Measurements from ENCODE around the gene OST4. TPM values are rescaled to one million over a fixed set of nuclear protein-coding genes. Genes with fewer than 3 reads are reported as not detected.

OST4 gene
- total RNA-seq, 2 donors from 2014 or later = 147 to 272 TPM

- Histone ChIP-seq H3K4me1 (ENCODE audit: control insufficient read depth in 1 of 2, low read depth in 2 of 2) (peaks cover 0 to 5% of the 10 kb centered on the region in 2 donors), H3K27ac (no peak overlapping the region), H3K27me3 (replicated peaks; ENCODE audit: insufficient read depth) (no peaks in the 10 kb centered on the region), H3K36me3 (peaks cover 19% of the 10 kb centered on the region), H3K4me3 (no peak overlapping the region), H3K9me3 (no peaks in the 10 kb centered on the region)
- ATAC-seq (ENCODE audit: insufficient number of reproducible peaks, low FRiP score, low read depth) (no peak), DNase-seq (ENCODE audit: low spot score) (no peak)
- TF ChIP-seq, protein P1, sequence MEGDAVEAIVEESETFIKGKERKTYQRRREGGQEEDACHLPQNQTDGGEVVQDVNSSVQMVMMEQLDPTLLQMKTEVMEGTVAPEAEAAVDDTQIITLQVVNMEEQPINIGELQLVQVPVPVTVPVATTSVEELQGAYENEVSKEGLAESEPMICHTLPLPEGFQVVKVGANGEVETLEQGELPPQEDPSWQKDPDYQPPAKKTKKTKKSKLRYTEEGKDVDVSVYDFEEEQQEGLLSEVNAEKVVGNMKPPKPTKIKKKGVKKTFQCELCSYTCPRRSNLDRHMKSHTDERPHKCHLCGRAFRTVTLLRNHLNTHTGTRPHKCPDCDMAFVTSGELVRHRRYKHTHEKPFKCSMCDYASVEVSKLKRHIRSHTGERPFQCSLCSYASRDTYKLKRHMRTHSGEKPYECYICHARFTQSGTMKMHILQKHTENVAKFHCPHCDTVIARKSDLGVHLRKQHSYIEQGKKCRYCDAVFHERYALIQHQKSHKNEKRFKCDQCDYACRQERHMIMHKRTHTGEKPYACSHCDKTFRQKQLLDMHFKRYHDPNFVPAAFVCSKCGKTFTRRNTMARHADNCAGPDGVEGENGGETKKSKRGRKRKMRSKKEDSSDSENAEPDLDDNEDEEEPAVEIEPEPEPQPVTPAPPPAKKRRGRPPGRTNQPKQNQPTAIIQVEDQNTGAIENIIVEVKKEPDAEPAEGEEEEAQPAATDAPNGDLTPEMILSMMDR (IDR thresholded peaks at IDR 0.05) = no peak
Observed at GRCh38 chr2:27021253-27022049, 50.0 kb downstream of the OST4 start.

Other genes with a start within 250 kb of the OST4 start
- gene DPYSL5, start 223.5 kb downstream of the OST4 start, total RNA-seq = not detected
- gene MAPRE3, start 101.0 kb downstream of the OST4 start, total RNA-seq = 10 to 100 TPM in 1 of 2 donors, 1 to 10 TPM in 1; 9.1 to 29.9 TPM
- gene TMEM214, start 38.7 kb downstream of the OST4 start, total RNA-seq = 10 to 100 TPM; 68.2 to 84.4 TPM
- gene AGBL5, start 20.0 kb downstream of the OST4 start, total RNA-seq = 10 to 100 TPM in 1 of 2 donors, 1 to 10 TPM in 1; 7.8 to 10.8 TPM
- gene EMILIN1, start 7.0 kb upstream of the OST4 start, total RNA-seq = 100 to 1,000 TPM; 231 to 309 TPM
- gene KHK, start 15.1 kb upstream of the OST4 start, total RNA-seq = 1 to 10 TPM; 1.5 to 2.6 TPM
- gene CGREF1, start 47.5 kb upstream of the OST4 start, total RNA-seq = 10 to 100 TPM; 18.8 to 19.8 TPM
- under 1 TPM in 1 of 2 donors, not detected in 1; 0.27 TPM for gene ABHD1, start 52.2 kb upstream of the OST4 start, total RNA-seq
- 10 to 100 TPM; 64.3 to 92.3 TPM for gene PREB, start 63.0 kb upstream of the OST4 start, total RNA-seq
- gene PRR30, start 67.8 kb upstream of the OST4 start, total RNA-seq = not detected
- gene TCF23, start 77.3 kb upstream of the OST4 start, total RNA-seq = not detected
- 100 to 1,000 TPM in 1 of 2 donors, 10 to 100 TPM in 1; 90.0 to 174 TPM for gene ATRAID, start 140.4 kb upstream of the OST4 start, total RNA-seq
- gene SLC5A6, start 140.6 kb upstream of the OST4 start, total RNA-seq = 10 to 100 TPM; 26.0 to 51.2 TPM
- 10 to 100 TPM; 16.2 to 25.0 TPM for gene CAD, start 145.7 kb upstream of the OST4 start, total RNA-seq
- gene SLC30A3, start 191.4 kb upstream of the OST4 start, total RNA-seq = 1 to 10 TPM; 4.4 to 8.5 TPM
- under 1 TPM in 1 of 2 donors, not detected in 1; 0.68 TPM for gene DNAJC5G, start 203.8 kb upstream of the OST4 start, total RNA-seq
- gene TRIM54, start 210.8 kb upstream of the OST4 start, total RNA-seq = 1 to 10 TPM in 1 of 2 donors, under 1 TPM in 1; 0.41 to 2.5 TPM
- gene UCN, start 236.8 kb upstream of the OST4 start, total RNA-seq = 1 to 10 TPM in 1 of 2 donors, not detected in 1; 1.8 TPM

All from thoracic aorta (tissue), 2 donors.